IMR-90 (cell line): Measurements from ENCODE around the gene SAFB2. TPM values are rescaled to one million over a fixed set of nuclear protein-coding genes. Genes with fewer than 3 reads are reported as not detected.

ENCODE experiments used
- ATAC-seq: fragments of 200-7000 bp; cut with Tn5 transposase; 2 replicates; pipeline ENCODE4 v1.9.1; 2020; ENCODE audit warnings: low read depth, mild to moderate bottlenecking, moderate library complexity
- BruUV-seq: library from RNA; stranded (reverse); fragments of 400-500 nt; replicated peaks from 2 replicates; lab custom pipeline; 2021; lab: Mats Ljungman, UMichigan
- CTCF ChIA-PET: fragments of 300-600 bp; formaldehyde crosslinking; extraction: SDS; loops from one replicate; lab custom pipeline; 2021; ENCODE audit warnings: antibody characterized with exemption; lab: Yijun Ruan, JAX
- POLR2A ChIA-PET: fragments of 300-600 bp; sonication (Branson Sonifier 250); formaldehyde crosslinking; loops from one replicate; lab custom pipeline; 2022; ENCODE audit warnings: antibody characterized with exemption; ENCODE audit not compliant: unreplicated experiment; lab: Charles Lee
- DNase-seq: peaks from one replicate; pipeline ENCODE4 v3.0.0; 2013
- H2AFZ ChIP-seq: replicated peaks from 2 replicates; pipeline ENCODE3; 2013; ENCODE audit warnings: low read length, mild to moderate bottlenecking; ENCODE audit not compliant: poor library complexity
- H2AK5ac ChIP-seq: 2 replicates; pipeline ENCODE4 v1.6.1; 2013; ENCODE audit warnings: low read depth, low read length, inconsistent platforms
- H2AK9ac ChIP-seq: replicated peaks from 2 replicates; pipeline ENCODE3; 2013; ENCODE audit warnings: mild to moderate bottlenecking, low read depth, low read length, moderate library complexity; ENCODE audit not compliant: poor library complexity
- H2BK120ac ChIP-seq: 2 replicates; pipeline ENCODE4 v1.6.1; 2013; ENCODE audit warnings: low read depth, low read length, inconsistent platforms
- H2BK15ac ChIP-seq: 3 replicates; pipeline ENCODE4 v1.6.1; 2013; ENCODE audit warnings: low read depth, low read length, inconsistent platforms
- H2BK20ac ChIP-seq: 2 replicates; pipeline ENCODE4 v1.6.1; 2013; ENCODE audit warnings: low read depth, mild to moderate bottlenecking, inconsistent platforms, low read length, moderate library complexity
- H2BK5ac ChIP-seq: 2 replicates; pipeline ENCODE4 v1.6.1; 2013; ENCODE audit warnings: mild to moderate bottlenecking, low read depth, low read length, inconsistent platforms; ENCODE audit not compliant: poor library complexity, severe bottlenecking
- H3K14ac ChIP-seq: replicated peaks from 2 replicates; pipeline ENCODE4 v1.6.1; 2013; ENCODE audit warnings: low read depth, low read length, inconsistent platforms
- H3K18ac ChIP-seq: 2 replicates; pipeline ENCODE4 v1.6.1; 2013; ENCODE audit warnings: low read depth, low read length, control low read depth
- H3K23ac ChIP-seq: 2 replicates; pipeline ENCODE4 v1.6.1; 2013; ENCODE audit warnings: low read depth, low read length, inconsistent platforms
- H3K27ac ChIP-seq: 2 replicates; pipeline ENCODE4 v1.5.1; 2013; ENCODE audit warnings: mild to moderate bottlenecking, control low read depth, low read length; ENCODE audit not compliant: insufficient read depth
- H3K27me3 ChIP-seq: 2 replicates; pipeline ENCODE4 v1.6.1; 2013; ENCODE audit warnings: low read length; ENCODE audit not compliant: control insufficient read depth, insufficient read depth
- H3K36me3 ChIP-seq: 2 replicates; pipeline ENCODE4 v1.6.1; 2013; ENCODE audit warnings: low read length, mixed read lengths; ENCODE audit not compliant: control insufficient read depth, insufficient read depth
- H3K4ac ChIP-seq: 2 replicates; pipeline ENCODE4 v1.6.1; 2013; ENCODE audit warnings: low read depth, low read length, inconsistent platforms
- H3K4me1 ChIP-seq: 2 replicates; pipeline ENCODE4 v1.6.1; 2013; ENCODE audit warnings: low read length, mixed read lengths; ENCODE audit not compliant: control insufficient read depth, insufficient read depth
- H3K4me2 ChIP-seq: 2 replicates; pipeline ENCODE4 v1.6.1; 2013; ENCODE audit warnings: low read depth, mild to moderate bottlenecking, control low read depth, low read length, moderate library complexity
- H3K4me3 ChIP-seq: 2 replicates; pipeline ENCODE4 v1.5.1; 2013; ENCODE audit warnings: low read depth, mild to moderate bottlenecking, control low read depth, low read length, moderate library complexity; ENCODE audit not compliant: insufficient read depth
- H3K56ac ChIP-seq: 2 replicates; pipeline ENCODE4 v1.6.1; 2013; ENCODE audit warnings: low read length, inconsistent platforms; ENCODE audit not compliant: insufficient read depth; ENCODE audit errors: extremely low read depth
- H3K79me1 ChIP-seq, 2 experiments: 2 replicates each; pipeline ENCODE4 v1.6.1; 2013; ENCODE audit warnings: low read length in 2 of 2, inconsistent platforms in 1 of 2, low read depth in 1 of 2
- H3K9ac ChIP-seq: 2 replicates; pipeline ENCODE4 v1.6.1; 2013; ENCODE audit warnings: low read depth, low read length, control low read depth
- H3K9me1 ChIP-seq: 2 replicates; pipeline ENCODE4 v1.6.1; 2013; ENCODE audit warnings: low read length, inconsistent platforms; ENCODE audit not compliant: insufficient read depth
- H3K9me3 ChIP-seq: 2 replicates; pipeline ENCODE4 v1.6.1; 2013; ENCODE audit warnings: low read length; ENCODE audit not compliant: control insufficient read depth, insufficient read depth
- H4K20me1 ChIP-seq: 2 replicates; pipeline ENCODE4 v1.6.1; 2013; ENCODE audit warnings: low read length, inconsistent platforms; ENCODE audit not compliant: insufficient read depth
- H4K5ac ChIP-seq: 2 replicates; pipeline ENCODE4 v1.6.1; 2013; ENCODE audit warnings: mild to moderate bottlenecking, low read depth, low read length, control low read depth
- H4K8ac ChIP-seq, 2 experiments: 2 replicates each; pipeline ENCODE4 v1.6.1; 2013; ENCODE audit warnings: low read depth in 2 of 2, low read length in 2 of 2, control low read depth in 1 of 2, inconsistent platforms in 1 of 2
- H4K91ac ChIP-seq: 2 replicates; pipeline ENCODE4 v1.6.1; 2013; ENCODE audit warnings: low read depth, low read length, inconsistent platforms; ENCODE audit not compliant: insufficient read depth
- BHLHE40 ChIP-seq: fragments of 150-350 bp; IDR thresholded peaks from 2 replicates; pipeline ENCODE4 v1.6.1; 2016; ENCODE audit warnings: mild to moderate bottlenecking, low read depth, low read length
- CEBPB ChIP-seq: IDR thresholded peaks from 2 replicates; pipeline ENCODE4 v1.6.1; 2012; ENCODE audit warnings: low read depth, low read length, improper control_type of control experiment
- CHD1 ChIP-seq: IDR thresholded peaks from 2 replicates; pipeline ENCODE4 v1.6.1; 2012; ENCODE audit warnings: low read depth, low read length, improper control_type of control experiment
- CTCF ChIP-seq: conservative IDR thresholded peaks from 2 replicates; pipeline ENCODE4 v1.5.1; 2012; ENCODE audit warnings: mild to moderate bottlenecking, low read depth, low read length, improper control_type of control experiment
- ELK1 ChIP-seq: fragments of 150-350 bp; IDR thresholded peaks from 2 replicates; pipeline ENCODE4 v1.6.1; 2016; ENCODE audit warnings: low read depth, mild to moderate bottlenecking, low read length, moderate library complexity, borderline replicate concordance
- FOS ChIP-seq: fragments of 150-350 bp; IDR thresholded peaks from 2 replicates; pipeline ENCODE4 v1.6.1; 2016; ENCODE audit warnings: low read depth, low read length
- MAFK ChIP-seq: IDR thresholded peaks from 2 replicates; pipeline ENCODE4 v1.6.1; 2012; ENCODE audit warnings: low read depth, low read length, improper control_type of control experiment
- MAZ ChIP-seq: IDR thresholded peaks from 2 replicates; pipeline ENCODE4 v1.6.1; 2012; ENCODE audit warnings: low read depth, mild to moderate bottlenecking, low read length, improper control_type of control experiment, moderate library complexity, borderline replicate concordance
- MXI1 ChIP-seq: IDR thresholded peaks from 2 replicates; pipeline ENCODE4 v1.6.1; 2012; ENCODE audit warnings: low read depth, mild to moderate bottlenecking, low read length, moderate library complexity, borderline replicate concordance
- NFE2L2 ChIP-seq: fragments of 150-350 bp; IDR thresholded peaks from 2 replicates; pipeline ENCODE4 v1.6.1; 2016; ENCODE audit warnings: low read depth, mild to moderate bottlenecking, low read length
- RAD21 ChIP-seq: IDR thresholded peaks from 2 replicates; pipeline ENCODE4 v1.6.1; 2012; ENCODE audit warnings: low read length, improper control_type of control experiment
- RCOR1 ChIP-seq: IDR thresholded peaks from 2 replicates; pipeline ENCODE4 v1.6.1; 2012; ENCODE audit warnings: mild to moderate bottlenecking, low read length, improper control_type of control experiment; ENCODE audit not compliant: insufficient replicate concordance
- RFX5 ChIP-seq: IDR thresholded peaks from 2 replicates; pipeline ENCODE4 v1.8.0; 2012; ENCODE audit warnings: low read depth, mild to moderate bottlenecking, low read length, moderate library complexity
- SMC3 ChIP-seq: fragments of 150-350 bp; IDR thresholded peaks from 2 replicates; pipeline ENCODE4 v1.6.1; 2016; ENCODE audit warnings: low read depth, mild to moderate bottlenecking, antibody characterized with exemption, low read length, moderate library complexity
- USF2 ChIP-seq: fragments of 150-350 bp; IDR thresholded peaks from 2 replicates; pipeline ENCODE4 v1.6.1; 2017; ENCODE audit warnings: mild to moderate bottlenecking, antibody characterized with exemption, low read length, low read depth
- WGBS, 2 experiments: methylation state at CpG; one replicate each; pipeline versions ENCODE4 v1.1.5 to v1.1.7; 2013; ENCODE audit warnings: missing lambda C conversion rate in 2 of 2; ENCODE audit not compliant: insufficient read length in 1 of 2; ENCODE audit errors: extremely low coverage in 2 of 2; 5-methylcytosine and 5-hydroxymethylcytosine counted together
- dilution Hi-C: fragments of 300-500 bp; cut with HindIII; formaldehyde crosslinking; loops from one replicate; pipeline ENCODE4 v1.14.3; 2018; ENCODE audit warnings: low sequenced_read_pairs; ENCODE audit not compliant: unreplicated experiment
- in situ Hi-C: fragments of 300-500 bp; cut with MboI; formaldehyde crosslinking; loops from 3 replicates; pipeline ENCODE4 v1.14.3; 2019; ENCODE audit warnings: low sequenced_read_pairs, inconsistent platforms, mixed read lengths
- intact Hi-C: fragments of 100-400 bp; cut with micrococcal nuclease; formaldehyde crosslinking; loops from 2 replicates; pipeline ENCODE4 v1.10.0; 2022
- polyA plus RNA-seq, 3 experiments: library from polyadenylated mRNA; depleted of rRNA; stranded (reverse); fragments of >200 nt; gene quantifications; 2 replicates each; pipeline ENCODE4 v1.2.3, GENCODE V29; 2012; ENCODE audit warnings: low replicate concordance in 1 of 3
- total RNA-seq: library from RNA; depleted of rRNA; stranded (reverse); fragments of >200 nt; gene quantifications from 2 replicates; pipeline ENCODE4 v1.2.3, GENCODE V29; 2012

Gene SAFB2
- total and polyA plus RNA-seq, 2 of the 4 experiments (the other 2 are of a cell fraction) = 11.8 to 26.2 TPM

GRCh38 chr19:5637971-5638370 lies 15.4 kb upstream of the SAFB2 start:
- peaks cover 14% of the 10 kb centered on the region for H3K9me1 ChIP-seq
- in situ Hi-C loops = no loop called here
- DNase-seq = peak; percentile 34
- H3K9ac ChIP-seq = no peak overlapping the region
- no peak overlapping the region for H4K91ac ChIP-seq
- H4K8ac ChIP-seq = no peak overlapping the region
- no peak overlapping the region for H3K14ac ChIP-seq
- TF ChIP-seq CEBPB (peak; percentile 58), MAZ (no peak), USF2 (no peak), MAFK (no peak), CTCF (no peak), RFX5 (no peak), RAD21 (no peak), NFE2L2 (no peak), RCOR1 (no peak), CHD1 (no peak), MXI1 (no peak), SMC3 (no peak), BHLHE40 (peak; percentile 47), FOS (no peak), ELK1 (no peak)
- H2AK5ac ChIP-seq = no peak overlapping the region
- 0 out of 2 replicates have a peak overlapping the region, but pooled peaks have one; percentile 2 for H3K23ac ChIP-seq
- H3K4me3 ChIP-seq = no peak overlapping the region
- no peak overlapping the region for H3K18ac ChIP-seq
- H3K9me3 ChIP-seq = no peaks in the 10 kb centered on the region
- ATAC-seq = peak; percentile 63
- peaks cover 10% of the 10 kb centered on the region for H3K36me3 ChIP-seq
- dilution Hi-C loops = no loop called here
- no peak overlapping the region for H2AK9ac ChIP-seq
- no peak overlapping the region for H2BK20ac ChIP-seq
- POLR2A ChIA-PET = interaction anchor here (0.5 kb wide), 1 partner anchor 71 kb away, joined by 4 read pairs; no protein-coding TSS in a partner anchor
- no peak overlapping the region for H4K5ac ChIP-seq
- H3K79me1 ChIP-seq = peaks cover 19 to 62% of the 10 kb centered on the region in 2 experiments; a peak in 3 of 4 replicates
- intact Hi-C loops = no loop called here
- H3K27ac ChIP-seq = peak overlapping the region; percentile 52; the same call in 1 of the 2 replicates
- H2BK120ac ChIP-seq = no peak overlapping the region
- H2BK15ac ChIP-seq = no peak overlapping the region
- H3K4me1 ChIP-seq = peaks cover 10% of the 10 kb centered on the region
- H3K4ac ChIP-seq = no peak overlapping the region
- peaks cover 80% of the 10 kb centered on the region for H4K20me1 ChIP-seq
- H3K27me3 ChIP-seq = no peaks in the 10 kb centered on the region
- peak overlapping the region; percentile 41 for H2BK5ac ChIP-seq
- CTCF ChIA-PET = no interaction called here
- no TSS peak for BruUV-seq
- H3K4me2 ChIP-seq = peak overlapping the region; percentile 48; the same call in 1 of the 2 replicates
- H2AFZ ChIP-seq = no peak overlapping the region
- no peak overlapping the region for H3K56ac ChIP-seq
- WGBS, 2 experiments = no CpG with 5 or more reads among the region's 1 CpG
